Loucy (cell line): ENCODE data around the gene LY86.

ENCODE experiments used
- H2AFZ ChIP-seq: fragments of 200-600 bp; sonication (generic); 2 replicates; pipeline ENCODE4 v1.6.0; 2016; ENCODE audit warnings: antibody characterized with exemption, mild to moderate bottlenecking, low read length, moderate library complexity
- H3F3A ChIP-seq: fragments of 200-600 bp; 2 replicates; pipeline ENCODE4 v1.6.0; 2016; ENCODE audit warnings: antibody characterized with exemption, low read depth, mild to moderate bottlenecking
- H3K27me3 ChIP-seq: fragments of 200-600 bp; sonication (generic); 2 replicates; pipeline ENCODE4 v1.6.1; 2014; ENCODE audit warnings: low read length, mild to moderate bottlenecking; ENCODE audit not compliant: insufficient read depth, poor library complexity, severe bottlenecking
- H3K36me3 ChIP-seq: fragments of 200-600 bp; sonication (generic); 2 replicates; pipeline ENCODE4 v1.6.1; 2016; ENCODE audit warnings: low read length; ENCODE audit not compliant: insufficient read depth
- H3K4me1 ChIP-seq: fragments of 200-600 bp; sonication (generic); 2 replicates; pipeline ENCODE4 v1.5.1; 2014; ENCODE audit warnings: low read length, mild to moderate bottlenecking; ENCODE audit not compliant: insufficient read depth, poor library complexity, severe bottlenecking
- H3K4me2 ChIP-seq: fragments of 200-600 bp; sonication (generic); 2 replicates; pipeline ENCODE4 v1.6.0; 2014; ENCODE audit warnings: antibody characterized with exemption, low read length, low read depth, mild to moderate bottlenecking; ENCODE audit not compliant: poor library complexity, severe bottlenecking
- H3K4me3 ChIP-seq: fragments of 200-600 bp; sonication (generic); 2 replicates; pipeline ENCODE4 v1.5.1; 2014; ENCODE audit warnings: low read length, mild to moderate bottlenecking, mixed read lengths; ENCODE audit not compliant: poor library complexity, severe bottlenecking
- H3K79me2 ChIP-seq: fragments of 200-600 bp; sonication (generic); 2 replicates; pipeline ENCODE4 v1.6.1; 2014; ENCODE audit warnings: low read length; ENCODE audit not compliant: insufficient read depth
- H3K9ac ChIP-seq: fragments of 200-600 bp; sonication (generic); 2 replicates; pipeline ENCODE4 v1.6.0; 2014; ENCODE audit warnings: mild to moderate bottlenecking, low read depth, low read length, moderate library complexity; ENCODE audit not compliant: poor library complexity, severe bottlenecking
- H3K9me2 ChIP-seq: fragments of 200-600 bp; sonication (generic); replicated peaks from 2 replicates; pipeline ENCODE4 v1.6.1; 2016; ENCODE audit warnings: low read depth, low read length, mixed read lengths
- H3K9me3 ChIP-seq: fragments of 200-600 bp; sonication (generic); 2 replicates; pipeline ENCODE4 v1.6.1; 2014; ENCODE audit warnings: mild to moderate bottlenecking, antibody characterized with exemption, low read length, low read depth; ENCODE audit not compliant: insufficient read depth
- H4K20me1 ChIP-seq: fragments of 200-600 bp; sonication (generic); 2 replicates; pipeline ENCODE4 v1.6.0; 2014; ENCODE audit warnings: antibody characterized with exemption, low read length, mild to moderate bottlenecking; ENCODE audit not compliant: insufficient read depth, poor library complexity, severe bottlenecking
- EZH2phosphoT487 ChIP-seq: fragments of 200-600 bp; IDR thresholded peaks from 2 replicates; pipeline ENCODE4 v1.6.1; 2018; ENCODE audit warnings: antibody characterized with exemption, mild to moderate bottlenecking, moderate library complexity, borderline replicate concordance
- TF ChIP-seq, protein P1 (sequence below): fragments of 200-600 bp; sonication (generic); conservative IDR thresholded peaks from 2 replicates; pipeline ENCODE4 v1.5.1; 2014; ENCODE audit warnings: mild to moderate bottlenecking, antibody characterized with exemption, low read length

LY86 gene

DNA sequence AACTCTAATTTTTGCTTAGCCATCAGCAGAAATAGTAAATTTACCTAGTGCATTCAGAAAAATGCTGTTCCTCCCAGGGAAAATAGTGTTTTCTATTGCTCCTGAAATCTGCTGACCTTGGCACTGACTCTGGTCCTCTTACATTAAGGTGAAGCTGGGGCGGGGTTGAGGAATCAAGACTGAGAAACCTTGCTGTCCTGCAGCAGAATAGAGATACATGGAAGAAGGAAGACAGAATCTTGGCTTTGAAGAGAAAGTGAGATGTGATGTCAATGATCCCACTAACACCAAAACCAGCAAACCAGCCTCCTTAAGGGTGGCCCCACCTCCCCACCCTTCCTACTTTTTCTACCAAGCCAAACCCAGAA, 840 bp upstream of the LY86 start:
- peaks cover 10% of the 10 kb centered on the region for H3K4me1 ChIP-seq
- H3K36me3 ChIP-seq, result no peaks in the 10 kb centered on the region
- H3K9me3 ChIP-seq, result no peaks in the 10 kb centered on the region
- no peak overlapping the region for H3K9ac ChIP-seq
- no peaks in the 10 kb centered on the region for H3K79me2 ChIP-seq
- H3K9me2 ChIP-seq, result no peaks in the 10 kb centered on the region
- H3K27me3 ChIP-seq, result peaks cover 26% of the 10 kb centered on the region
- no peaks in the 10 kb centered on the region for H4K20me1 ChIP-seq
- no peak overlapping the region for H3K4me2 ChIP-seq
- no peak overlapping the region for H2AFZ ChIP-seq
- no peaks in the 10 kb centered on the region for H3F3A ChIP-seq
- no peak for TF ChIP-seq EZH2phosphoT487
- TF ChIP-seq, protein P1, sequence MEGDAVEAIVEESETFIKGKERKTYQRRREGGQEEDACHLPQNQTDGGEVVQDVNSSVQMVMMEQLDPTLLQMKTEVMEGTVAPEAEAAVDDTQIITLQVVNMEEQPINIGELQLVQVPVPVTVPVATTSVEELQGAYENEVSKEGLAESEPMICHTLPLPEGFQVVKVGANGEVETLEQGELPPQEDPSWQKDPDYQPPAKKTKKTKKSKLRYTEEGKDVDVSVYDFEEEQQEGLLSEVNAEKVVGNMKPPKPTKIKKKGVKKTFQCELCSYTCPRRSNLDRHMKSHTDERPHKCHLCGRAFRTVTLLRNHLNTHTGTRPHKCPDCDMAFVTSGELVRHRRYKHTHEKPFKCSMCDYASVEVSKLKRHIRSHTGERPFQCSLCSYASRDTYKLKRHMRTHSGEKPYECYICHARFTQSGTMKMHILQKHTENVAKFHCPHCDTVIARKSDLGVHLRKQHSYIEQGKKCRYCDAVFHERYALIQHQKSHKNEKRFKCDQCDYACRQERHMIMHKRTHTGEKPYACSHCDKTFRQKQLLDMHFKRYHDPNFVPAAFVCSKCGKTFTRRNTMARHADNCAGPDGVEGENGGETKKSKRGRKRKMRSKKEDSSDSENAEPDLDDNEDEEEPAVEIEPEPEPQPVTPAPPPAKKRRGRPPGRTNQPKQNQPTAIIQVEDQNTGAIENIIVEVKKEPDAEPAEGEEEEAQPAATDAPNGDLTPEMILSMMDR, result no peak
- H3K4me3 ChIP-seq, result no peak overlapping the region

DNA sequence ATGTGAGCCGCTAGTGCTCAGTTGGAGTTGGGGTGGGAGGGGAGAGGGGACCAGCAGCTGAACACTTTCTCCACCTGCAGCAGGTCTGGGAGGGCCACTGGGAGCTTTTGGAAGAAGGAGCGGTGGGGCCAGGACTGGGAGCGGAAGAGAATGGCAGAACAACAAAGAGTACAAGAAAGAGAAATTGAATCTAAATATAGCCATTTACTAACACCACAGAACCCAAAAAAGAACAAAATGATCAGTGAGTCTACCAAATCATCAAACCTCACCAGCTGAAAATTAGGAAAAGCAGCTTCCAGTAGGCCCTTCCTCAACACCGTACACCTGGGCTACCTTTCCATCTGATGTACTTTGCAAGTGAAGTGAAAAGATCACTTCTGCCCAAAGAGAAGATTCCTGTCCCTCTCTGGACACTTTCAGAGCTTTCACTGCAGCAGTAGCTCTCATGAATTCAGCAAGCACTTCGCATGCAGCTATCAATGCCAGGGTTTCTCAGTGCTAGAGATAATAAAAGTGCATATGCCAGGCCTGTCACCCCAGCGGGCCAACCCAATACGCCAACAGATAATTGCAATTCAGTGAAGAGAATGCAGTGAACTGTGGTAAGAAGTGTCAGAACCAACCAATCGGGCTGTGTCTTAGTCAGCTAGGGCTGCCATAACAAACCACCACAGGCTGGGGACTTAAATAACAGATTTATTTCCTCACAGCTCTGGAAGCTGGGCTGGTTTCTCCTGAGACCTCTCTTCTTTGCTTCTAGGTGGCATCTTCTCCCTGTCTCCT, 597 bp downstream of the LY86 start:
- H3K4me2 ChIP-seq, result no peak overlapping the region
- no peaks in the 10 kb centered on the region for H3K79me2 ChIP-seq
- H3K9ac ChIP-seq, result no peak overlapping the region
- H4K20me1 ChIP-seq, result no peaks in the 10 kb centered on the region
- TF ChIP-seq, protein P1, result no peak
- TF ChIP-seq EZH2phosphoT487, result no peak
- H3F3A ChIP-seq, result no peaks in the 10 kb centered on the region
- no peaks in the 10 kb centered on the region for H3K36me3 ChIP-seq
- H3K4me3 ChIP-seq, result no peak overlapping the region
- no peaks in the 10 kb centered on the region for H3K9me2 ChIP-seq
- H3K4me1 ChIP-seq, result peaks cover 16% of the 10 kb centered on the region
- peaks cover 20% of the 10 kb centered on the region for H3K27me3 ChIP-seq
- H3K9me3 ChIP-seq, result no peaks in the 10 kb centered on the region
- H2AFZ ChIP-seq, result no peak overlapping the region

DNA sequence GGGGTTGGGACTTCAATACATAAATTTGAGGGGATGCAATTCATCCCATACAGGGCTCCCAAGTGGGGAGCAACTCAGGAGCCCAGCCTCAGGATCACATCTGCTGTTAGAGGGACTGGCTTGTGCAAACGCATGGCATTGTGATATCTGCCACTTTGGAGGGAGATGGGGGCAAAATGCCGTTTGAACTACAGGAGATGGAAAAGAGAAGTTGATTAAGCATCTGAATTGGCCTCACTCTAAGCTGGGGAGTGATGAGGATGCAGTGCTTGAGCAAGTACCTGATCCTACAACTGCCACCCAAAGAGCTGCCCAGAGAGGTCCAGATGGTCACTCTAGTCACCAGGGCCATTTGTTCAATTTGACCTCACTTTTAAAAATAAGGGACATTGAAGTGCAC, 2.0 kb downstream of the LY86 start:
- no peak overlapping the region for H3K4me3 ChIP-seq
- no peaks in the 10 kb centered on the region for H3K79me2 ChIP-seq
- no peak overlapping the region for H3K9ac ChIP-seq
- peaks cover 27% of the 10 kb centered on the region for H3K4me1 ChIP-seq
- no peak overlapping the region for H3K4me2 ChIP-seq
- TF ChIP-seq, protein P1, result no peak
- no peak for TF ChIP-seq EZH2phosphoT487
- H4K20me1 ChIP-seq, result no peaks in the 10 kb centered on the region
- peaks cover 20% of the 10 kb centered on the region for H3K27me3 ChIP-seq
- H3K9me3 ChIP-seq, result no peaks in the 10 kb centered on the region
- no peaks in the 10 kb centered on the region for H3F3A ChIP-seq
- no peaks in the 10 kb centered on the region for H3K9me2 ChIP-seq
- H2AFZ ChIP-seq, result no peak overlapping the region
- H3K36me3 ChIP-seq, result no peaks in the 10 kb centered on the region
